Activated T-helper 2 cell treated with anti-CD3 and anti-CD28 coated beads, Interferon-gamma antibody, Interleukin-2, Interleukin-4, amounts not matched to agents 10 μg/mL and 5 μg/mL and 100 μg/mL, durations not matched to agents 14 hours and 24 hours and 36 hours (primary cell): ENCODE results near the gene ARHGAP10. TPM values are rescaled to one million over a fixed set of nuclear protein-coding genes. Genes with fewer than 3 reads are reported as not detected.

ENCODE experiments used
- DNase-seq: peaks from one replicate; pipeline ENCODE4 v3.0.0; 2021; ENCODE audit warnings: low spot score
- H3K27ac Mint-ChIP-seq: one replicate; pipeline ENCODE4 v1.8.0; 2021; ENCODE audit warnings: mixed read lengths
- H3K27me3 Mint-ChIP-seq: one replicate; pipeline ENCODE4 v1.8.0; 2021; ENCODE audit warnings: low read depth, mixed read lengths
- H3K36me3 Mint-ChIP-seq: one replicate; pipeline ENCODE4 v1.8.0; 2021; ENCODE audit warnings: low read depth, mixed read lengths
- H3K4me1 Mint-ChIP-seq: one replicate; pipeline ENCODE4 v1.8.0; 2021; ENCODE audit warnings: low read depth, mixed read lengths
- H3K4me3 Mint-ChIP-seq: one replicate; pipeline ENCODE4 v1.8.0; 2021; ENCODE audit warnings: low read depth, mild to moderate bottlenecking, moderate library complexity, mixed read lengths
- H3K9me3 Mint-ChIP-seq: one replicate; pipeline ENCODE4 v1.8.0; 2021; ENCODE audit warnings: mixed read lengths
- intact Hi-C: fragments of 100-400 bp; cut with micrococcal nuclease; formaldehyde crosslinking; loops from one replicate; pipeline ENCODE4 v1.15.1; 2023
- total RNA-seq: library from RNA; stranded (reverse); gene quantifications from 2 replicates; pipeline ENCODE4 v1.2.3, GENCODE V29; 2022

Gene ARHGAP10
- total RNA-seq, 1 donor from 2014 or later: 18.5 TPM

DNA sequence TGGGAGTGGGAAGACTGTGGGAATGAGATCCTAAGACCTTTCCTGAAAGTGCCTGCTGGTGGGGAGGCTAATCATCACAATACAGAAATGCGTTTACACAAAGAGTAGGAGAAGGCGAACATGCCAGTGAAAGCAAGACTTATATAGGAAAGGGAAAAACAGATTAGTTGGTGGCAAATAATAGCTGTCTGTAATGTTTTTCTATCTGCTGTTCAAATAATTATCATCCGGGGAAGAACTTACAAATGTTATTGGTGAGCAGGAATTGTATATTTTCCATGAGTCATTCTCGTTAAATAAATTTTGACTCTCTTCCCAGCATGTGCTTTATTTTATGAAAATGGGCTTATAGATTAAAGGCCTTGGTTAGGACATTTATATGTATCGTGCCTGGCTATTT is 196.5 kb downstream of the ARHGAP10 start:
- Mint-ChIP-seq H3K9me3 (no peaks in the 10 kb centered on the region), H3K4me1 (peaks cover 4% of the 10 kb centered on the region), H3K27ac (no peak overlapping the region), H3K27me3 (no peaks in the 10 kb centered on the region), H3K4me3 (no peak overlapping the region), H3K36me3 (peaks cover 19% of the 10 kb centered on the region)
- intact Hi-C loops: no loop called here
- DNase-seq: no peak

DNA sequence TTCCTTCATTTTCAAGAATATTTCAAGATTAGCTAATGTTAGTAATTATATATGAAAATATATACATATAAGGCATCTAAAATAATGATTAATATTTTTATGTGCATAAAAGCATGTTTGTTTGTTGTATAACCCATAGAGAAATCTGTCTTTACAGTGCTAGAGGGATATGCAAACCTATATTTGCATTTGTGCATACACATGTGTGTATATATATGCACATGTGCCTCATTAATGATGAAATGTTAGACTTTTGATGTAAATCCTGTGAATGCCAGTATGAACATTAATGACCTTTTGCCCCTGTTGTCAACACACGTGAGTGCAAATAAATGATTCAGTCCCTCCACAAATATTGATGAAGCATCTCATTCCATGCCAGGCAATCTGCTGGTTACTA is 197.9 kb downstream of the ARHGAP10 start:
- Mint-ChIP-seq H3K27me3 (no peaks in the 10 kb centered on the region), H3K4me1 (no peaks in the 10 kb centered on the region), H3K27ac (no peak overlapping the region), H3K9me3 (no peaks in the 10 kb centered on the region), H3K4me3 (no peak overlapping the region), H3K36me3 (peaks cover 19% of the 10 kb centered on the region)
- DNase-seq: no peak
- intact Hi-C loops: no loop called here

DNA sequence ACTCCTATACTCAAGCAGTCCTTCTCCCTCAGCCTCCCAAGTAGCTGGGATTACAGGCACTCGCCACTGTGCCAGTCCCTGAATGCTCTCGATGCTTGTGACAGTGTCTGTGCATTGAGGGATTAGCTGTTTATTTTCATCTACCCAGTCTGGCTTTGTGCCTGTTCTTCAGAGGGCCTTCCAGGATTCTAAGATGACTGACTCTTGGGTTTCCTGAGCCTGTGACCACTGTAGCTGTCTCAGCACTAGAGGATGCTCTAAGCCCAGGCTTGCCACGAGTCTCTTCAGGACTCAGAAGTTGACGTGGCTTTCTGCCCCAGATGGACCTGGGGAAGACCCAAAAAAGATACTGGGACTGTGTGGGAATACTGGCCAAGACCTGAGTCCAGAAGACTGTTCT is 201.4 kb downstream of the ARHGAP10 start:
- Mint-ChIP-seq H3K4me1 (no peaks in the 10 kb centered on the region), H3K27me3 (no peaks in the 10 kb centered on the region), H3K9me3 (no peaks in the 10 kb centered on the region), H3K27ac (no peak overlapping the region), H3K4me3 (no peak overlapping the region), H3K36me3 (peaks cover 19% of the 10 kb centered on the region)
- DNase-seq: no peak
- intact Hi-C loops: no loop called here

DNA sequence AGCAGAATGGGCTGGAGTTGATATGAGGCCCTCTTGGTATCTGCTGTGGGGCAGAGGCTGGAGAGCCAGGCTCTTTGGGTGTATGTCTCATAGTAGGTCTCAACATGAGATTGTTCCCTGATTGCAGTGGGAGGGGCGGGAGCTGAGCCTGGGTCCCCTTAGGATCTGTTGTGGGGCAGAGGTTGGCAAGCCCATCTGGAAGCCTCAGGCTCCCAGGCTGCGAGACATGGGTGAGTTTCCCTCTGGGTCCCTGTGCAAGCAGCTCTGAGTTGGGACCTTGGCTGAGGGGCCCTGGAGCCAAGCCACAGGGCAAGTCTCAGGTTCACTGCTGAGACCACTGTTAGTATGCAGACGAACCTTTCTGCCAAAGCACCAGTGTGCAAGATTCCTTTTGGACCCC is 201.9 kb downstream of the ARHGAP10 start:
- intact Hi-C loops: no loop called here
- Mint-ChIP-seq H3K4me3 (no peak overlapping the region), H3K27me3 (no peaks in the 10 kb centered on the region), H3K36me3 (peaks cover 19% of the 10 kb centered on the region), H3K9me3 (no peaks in the 10 kb centered on the region), H3K4me1 (no peaks in the 10 kb centered on the region), H3K27ac (no peak overlapping the region)
- no peak for DNase-seq

DNA sequence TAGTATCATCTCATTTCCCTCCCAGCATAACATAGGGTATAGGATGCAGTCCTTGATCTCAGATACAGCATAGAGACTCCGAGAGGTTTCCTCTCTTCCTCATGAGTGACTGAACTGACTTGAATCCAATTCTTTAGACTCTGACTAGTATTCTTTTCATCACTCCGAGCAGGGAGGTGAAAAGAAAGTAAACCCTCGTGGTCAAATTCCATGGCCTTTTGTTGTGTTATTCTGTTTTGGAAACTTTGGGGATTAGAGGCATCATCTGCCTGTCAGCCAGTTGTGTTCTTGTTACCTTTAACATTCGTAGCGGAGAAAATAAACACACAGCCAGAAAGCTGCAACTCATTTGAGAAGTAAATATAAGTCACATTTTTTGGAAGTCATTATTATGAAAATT is 206.6 kb downstream of the ARHGAP10 start:
- intact Hi-C loops: no loop called here
- no peaks in the 10 kb centered on the region for H3K27me3 Mint-ChIP-seq
- no peak overlapping the region for H3K4me3 Mint-ChIP-seq
- H3K27ac Mint-ChIP-seq: no peak overlapping the region
- peaks cover 20% of the 10 kb centered on the region for H3K36me3 Mint-ChIP-seq
- no peak for DNase-seq
- peaks cover 12% of the 10 kb centered on the region for H3K4me1 Mint-ChIP-seq
- no peaks in the 10 kb centered on the region for H3K9me3 Mint-ChIP-seq

DNA sequence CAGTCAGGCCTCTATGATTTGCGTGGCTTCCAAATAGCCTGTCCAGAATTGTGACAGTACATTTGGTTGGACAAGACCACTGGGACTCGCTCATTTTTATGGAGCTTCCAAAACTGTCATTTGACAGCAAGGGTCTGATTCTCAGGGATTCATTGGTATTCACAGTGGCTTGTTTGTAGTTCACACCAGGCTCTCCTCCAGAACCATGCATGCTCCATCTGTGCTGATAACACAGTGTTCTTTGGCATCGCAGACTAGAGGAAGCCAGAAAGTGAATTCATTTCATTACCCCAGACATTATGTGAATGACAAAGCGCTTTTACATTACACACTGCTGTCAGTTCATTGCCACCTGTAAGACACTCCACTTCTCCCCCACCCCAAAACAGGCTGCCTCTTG is 208.3 kb downstream of the ARHGAP10 start:
- H3K4me3 Mint-ChIP-seq: no peak overlapping the region
- peaks cover 29% of the 10 kb centered on the region for H3K4me1 Mint-ChIP-seq
- H3K27me3 Mint-ChIP-seq: no peaks in the 10 kb centered on the region
- H3K9me3 Mint-ChIP-seq: no peaks in the 10 kb centered on the region
- no peak overlapping the region for H3K27ac Mint-ChIP-seq
- intact Hi-C loops: loop anchor here (5.0 kb wide), 2 partner anchors 117 to 258 kb away; partner anchors contain the start of gene PRMT9
- peaks cover 29% of the 10 kb centered on the region for H3K36me3 Mint-ChIP-seq
- no peak for DNase-seq

DNA sequence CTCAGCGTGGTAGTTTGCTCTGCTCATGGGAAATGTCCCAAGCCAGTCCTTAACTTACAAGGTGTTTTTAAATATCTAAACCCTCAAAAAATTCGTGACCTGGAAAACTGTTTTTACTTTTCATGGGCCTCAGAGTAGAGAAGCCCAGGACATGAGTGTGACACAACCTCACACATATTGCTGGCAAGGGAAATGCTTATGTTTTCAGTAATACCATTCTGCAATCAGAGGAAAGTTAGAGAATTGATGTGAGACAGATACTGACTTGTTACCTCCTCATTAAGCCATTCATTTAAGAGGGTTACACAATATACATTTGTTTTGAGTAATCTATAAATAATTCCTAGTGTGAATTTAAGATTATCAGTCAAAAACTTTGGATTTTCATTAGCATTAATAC is 209.5 kb downstream of the ARHGAP10 start:
- Mint-ChIP-seq H3K4me3 (no peak overlapping the region), H3K27ac (no peak overlapping the region), H3K4me1 (peaks cover 31% of the 10 kb centered on the region), H3K36me3 (peaks cover 41% of the 10 kb centered on the region), H3K9me3 (no peaks in the 10 kb centered on the region), H3K27me3 (no peaks in the 10 kb centered on the region)
- intact Hi-C loops: loop anchor here (5.0 kb wide), 2 partner anchors 116 to 259 kb away; partner anchors contain the start of gene PRMT9
- DNase-seq: no peak

DNA sequence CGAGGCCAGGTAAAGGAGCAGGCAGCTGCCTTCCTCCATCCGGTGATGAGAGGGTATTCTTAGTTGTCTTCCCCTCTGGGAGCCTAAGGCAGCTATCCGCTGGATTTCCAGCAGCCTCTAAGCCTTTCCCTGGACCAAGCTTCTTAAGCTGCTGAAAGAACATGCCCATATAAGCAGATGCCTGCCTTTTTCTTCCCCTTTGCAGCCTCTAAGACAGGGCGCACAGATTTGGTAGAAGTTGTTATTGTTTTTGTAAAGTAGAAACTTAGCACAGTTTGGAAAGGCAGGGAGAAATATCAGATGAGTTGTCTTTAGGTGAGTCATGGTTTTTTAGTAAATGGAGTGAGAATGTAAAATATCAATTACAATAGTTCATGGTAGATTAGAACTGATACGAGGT is 210.8 kb downstream of the ARHGAP10 start:
- peak overlapping the region; percentile 1 for H3K27ac Mint-ChIP-seq
- no peak overlapping the region for H3K4me3 Mint-ChIP-seq
- H3K36me3 Mint-ChIP-seq: peaks cover 55% of the 10 kb centered on the region
- no peaks in the 10 kb centered on the region for H3K9me3 Mint-ChIP-seq
- no peaks in the 10 kb centered on the region for H3K27me3 Mint-ChIP-seq
- DNase-seq: no peak
- H3K4me1 Mint-ChIP-seq: peaks cover 31% of the 10 kb centered on the region
- intact Hi-C loops: loop anchor here (1.0 to 5.0 kb wide), 4 partner anchors 38 to 260 kb away; partner anchors contain the start of gene PRMT9

DNA sequence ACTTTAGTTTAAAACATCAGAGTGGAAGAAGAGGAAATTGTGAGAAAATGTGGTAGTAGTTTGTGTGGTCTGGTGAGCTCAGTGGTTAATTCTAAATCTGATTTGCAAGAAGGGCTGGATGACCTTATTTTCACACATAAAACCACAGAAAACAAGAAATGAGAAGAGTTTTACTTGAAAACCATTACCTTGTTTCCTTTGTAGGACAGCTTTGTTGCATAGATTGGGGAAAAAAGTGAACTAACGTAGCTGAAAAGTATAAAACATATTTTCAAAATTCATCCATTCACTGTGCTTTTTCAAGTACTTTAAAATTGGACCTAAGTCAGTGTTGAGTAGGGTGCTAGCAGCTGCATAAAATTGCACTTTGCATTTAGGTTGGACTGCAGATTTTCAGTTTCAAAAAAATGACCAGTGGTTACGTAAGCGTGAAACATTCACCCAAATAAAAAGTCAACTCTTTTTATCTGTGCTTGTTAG is 211.3 kb downstream of the ARHGAP10 start:
- peak overlapping the region; percentile 1 for H3K27ac Mint-ChIP-seq
- H3K4me1 Mint-ChIP-seq: peaks cover 31% of the 10 kb centered on the region
- DNase-seq: no peak
- no peaks in the 10 kb centered on the region for H3K9me3 Mint-ChIP-seq
- no peak overlapping the region for H3K4me3 Mint-ChIP-seq
- H3K36me3 Mint-ChIP-seq: peaks cover 59% of the 10 kb centered on the region
- H3K27me3 Mint-ChIP-seq: no peaks in the 10 kb centered on the region
- intact Hi-C loops: loop anchor here (1.0 to 5.0 kb wide), 4 partner anchors 38 to 261 kb away; partner anchors contain the start of gene PRMT9

DNA sequence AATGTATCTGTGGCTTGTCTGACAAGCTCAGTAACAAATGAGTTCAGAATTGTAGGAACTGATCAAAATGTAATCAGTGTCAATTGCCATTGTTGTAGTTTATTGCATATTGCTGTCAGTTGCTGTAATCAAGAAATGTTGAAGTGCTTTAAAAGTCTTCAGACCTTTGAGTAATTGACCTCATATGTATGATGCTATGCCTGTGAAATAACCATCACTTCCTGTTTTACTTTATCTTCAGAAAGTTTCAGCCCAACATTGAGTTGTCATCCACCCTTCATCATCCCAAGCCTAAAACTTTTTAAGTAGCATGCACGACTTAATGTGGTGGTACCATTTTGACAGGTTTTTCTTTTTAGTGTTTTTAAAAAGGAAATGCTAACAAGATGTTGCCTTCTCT is 212.4 kb downstream of the ARHGAP10 start:
- H3K4me3 Mint-ChIP-seq: no peak overlapping the region
- no peaks in the 10 kb centered on the region for H3K27me3 Mint-ChIP-seq
- peaks cover 63% of the 10 kb centered on the region for H3K36me3 Mint-ChIP-seq
- H3K9me3 Mint-ChIP-seq: no peaks in the 10 kb centered on the region
- DNase-seq: no peak
- intact Hi-C loops: loop anchor here (5.0 kb wide), 2 partner anchors 113 to 262 kb away; partner anchors contain the start of gene PRMT9
- H3K4me1 Mint-ChIP-seq: peaks cover 31% of the 10 kb centered on the region
- no peak overlapping the region for H3K27ac Mint-ChIP-seq

DNA sequence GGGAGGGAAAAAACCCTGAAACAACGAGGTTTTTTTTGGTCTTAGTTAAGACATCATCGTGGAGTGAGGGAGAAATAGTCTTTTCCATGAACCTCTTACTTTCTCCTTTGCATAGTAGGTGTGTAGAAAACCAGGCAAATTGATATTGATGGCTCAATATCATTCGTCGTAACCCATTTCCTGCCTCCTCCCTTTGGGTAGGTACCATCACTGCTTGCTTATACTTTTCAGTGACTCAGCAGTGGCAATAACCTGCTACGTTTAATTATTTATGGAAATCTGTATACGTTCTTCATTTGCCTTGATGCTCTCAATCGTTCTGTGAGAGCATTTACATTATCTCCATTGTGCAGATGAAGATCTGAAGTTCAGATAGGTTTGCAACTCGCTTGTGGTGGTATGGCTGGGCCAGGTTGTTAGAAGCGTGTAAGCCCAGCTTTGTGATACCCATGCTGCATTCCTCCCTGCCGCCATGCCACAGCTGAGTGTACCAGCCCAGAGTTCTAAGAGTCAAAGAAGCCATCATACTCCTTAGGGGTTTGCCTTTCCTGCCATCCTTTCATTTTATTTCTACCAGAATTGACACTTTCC is 212.9 kb downstream of the ARHGAP10 start:
- peaks cover 63% of the 10 kb centered on the region for H3K36me3 Mint-ChIP-seq
- no peaks in the 10 kb centered on the region for H3K27me3 Mint-ChIP-seq
- H3K4me3 Mint-ChIP-seq: no peak overlapping the region
- H3K9me3 Mint-ChIP-seq: no peaks in the 10 kb centered on the region
- intact Hi-C loops: loop anchor here (5.0 kb wide), 2 partner anchors 113 to 262 kb away; partner anchors contain the start of gene PRMT9
- DNase-seq: no peak
- no peak overlapping the region for H3K27ac Mint-ChIP-seq
- peaks cover 31% of the 10 kb centered on the region for H3K4me1 Mint-ChIP-seq

DNA sequence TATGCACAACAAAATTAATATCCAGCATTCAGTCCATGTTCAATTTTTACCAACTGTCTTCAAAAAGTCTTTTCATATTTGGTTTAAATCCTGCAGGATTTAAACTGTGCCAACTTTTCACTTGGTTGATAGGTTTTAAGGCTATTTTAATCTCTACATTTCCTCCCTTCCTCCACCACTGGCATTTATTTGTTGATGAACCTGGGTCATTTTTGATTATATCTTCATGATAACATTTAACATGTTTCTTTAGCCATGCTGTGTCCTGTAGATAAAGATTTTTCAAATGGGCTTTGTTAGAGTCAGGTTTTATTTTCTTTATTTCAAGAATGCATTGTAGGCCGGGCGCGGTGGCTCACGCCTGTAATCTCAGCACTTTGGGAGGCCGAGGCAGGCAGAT is 216.4 kb downstream of the ARHGAP10 start:
- Mint-ChIP-seq H3K27ac (no peak overlapping the region), H3K36me3 (peaks cover 60% of the 10 kb centered on the region), H3K4me3 (no peak overlapping the region), H3K9me3 (no peaks in the 10 kb centered on the region), H3K27me3 (no peaks in the 10 kb centered on the region), H3K4me1 (peaks cover 21% of the 10 kb centered on the region)
- intact Hi-C loops: no loop called here
- no peak for DNase-seq

DNA sequence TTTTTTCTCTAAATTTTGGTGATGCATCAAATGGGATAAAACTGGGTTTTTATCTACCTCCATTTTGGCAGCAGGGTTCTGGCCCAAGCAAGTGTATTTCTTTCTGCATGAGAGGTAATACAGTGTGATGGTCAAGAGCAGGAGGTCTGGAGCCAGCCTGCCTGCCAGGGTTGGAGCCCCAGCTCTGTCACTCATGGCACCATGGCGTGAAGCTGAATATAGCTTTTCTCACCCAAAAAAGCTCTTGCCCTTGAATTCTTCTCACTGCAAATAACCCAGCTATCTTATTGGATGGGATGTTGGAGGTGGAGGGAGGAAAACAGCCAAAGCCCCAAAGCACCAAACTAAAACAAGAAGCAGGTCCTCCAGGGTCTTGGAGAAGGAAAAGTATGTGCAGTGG is 218.4 kb downstream of the ARHGAP10 start:
- Mint-ChIP-seq H3K9me3 (no peaks in the 10 kb centered on the region), H3K27me3 (no peaks in the 10 kb centered on the region), H3K4me3 (no peak overlapping the region), H3K27ac (no peak overlapping the region), H3K4me1 (peaks cover 2% of the 10 kb centered on the region), H3K36me3 (peaks cover 59% of the 10 kb centered on the region)
- intact Hi-C loops: no loop called here
- DNase-seq: no peak
